HUES64 (cell line): Measurements from ENCODE around the gene LIG3.
"Not testable (repeated sequence)": the region's sequence is repeated elsewhere in the genome, so short reads cannot be mapped to it uniquely, and the experiment has no call there.

Source experiments
- H3K27ac ChIP-seq: 2 replicates; pipeline ENCODE4 v1.7.0; 2013; ENCODE audit warnings: low read depth, low read length, inconsistent platforms
- H3K27me3 ChIP-seq: 2 replicates; pipeline ENCODE4 v1.6.1; 2013; ENCODE audit warnings: mild to moderate bottlenecking, low read length; ENCODE audit not compliant: insufficient read depth
- H3K36me3 ChIP-seq: 2 replicates; pipeline ENCODE4 v1.6.1; 2013; ENCODE audit warnings: mild to moderate bottlenecking, low read length; ENCODE audit not compliant: insufficient read depth
- H3K4me1 ChIP-seq: 2 replicates; pipeline ENCODE4 v1.6.1; 2013; ENCODE audit warnings: mild to moderate bottlenecking, low read length, moderate library complexity; ENCODE audit not compliant: insufficient read depth
- H3K4me3 ChIP-seq: 2 replicates; pipeline ENCODE4 v1.5.1; 2013; ENCODE audit warnings: mild to moderate bottlenecking, low read length, moderate library complexity
- H3K9ac ChIP-seq: 2 replicates; pipeline ENCODE4 v1.6.1; 2013; ENCODE audit warnings: mild to moderate bottlenecking, low read depth, low read length
- H3K9me3 ChIP-seq: 2 replicates; pipeline ENCODE4 v1.6.1; 2013; ENCODE audit warnings: low read depth, low read length; ENCODE audit not compliant: insufficient read depth
- WGBS: fragments of 150-250, 120-280 bp; methylation state at CpG from one replicate; pipeline ENCODE4 v1.1.7; 2013; ENCODE audit warnings: missing lambda C conversion rate; 5-methylcytosine and 5-hydroxymethylcytosine counted together

Gene LIG3

DNA sequence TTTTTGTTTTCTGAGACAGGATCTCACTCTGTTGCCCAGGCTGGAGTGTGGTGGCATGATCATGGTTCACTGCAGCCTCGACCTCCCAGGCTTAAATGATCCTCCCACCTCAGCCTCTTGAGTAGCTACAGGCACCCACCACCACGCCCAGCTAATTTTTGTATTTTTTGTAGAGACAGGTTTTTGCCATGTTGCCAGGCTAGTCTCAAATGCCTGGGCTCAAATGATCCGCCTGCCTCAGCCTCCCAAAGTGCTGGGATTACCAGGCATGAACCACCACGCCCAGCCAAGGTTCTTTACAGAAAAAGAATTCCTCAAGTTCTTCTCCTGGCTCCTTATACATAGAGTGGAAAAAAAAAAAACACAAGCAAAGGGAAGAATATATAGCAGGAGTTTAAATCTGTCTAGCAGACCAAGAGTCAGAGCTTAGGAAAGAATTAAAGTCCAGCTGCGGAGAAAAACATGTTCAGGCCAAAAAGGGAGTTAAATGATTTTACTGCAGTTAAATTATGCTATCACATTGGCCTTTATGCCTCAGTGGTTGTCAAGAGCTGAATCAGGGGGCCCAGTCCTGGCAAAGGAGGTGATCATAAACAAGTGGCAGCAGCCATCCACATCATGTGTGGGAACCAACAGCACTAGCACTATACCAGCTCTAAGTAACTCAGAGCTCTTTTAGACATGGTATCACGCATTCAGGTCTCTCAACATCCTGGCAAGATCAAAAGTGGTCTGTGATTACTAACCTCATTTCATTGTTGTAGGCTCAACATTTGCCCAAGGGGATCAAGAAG is 39.3 kb downstream of the LIG3 start:
- 98% methylated on average over 6 of the region's 6 CpGs for WGBS
- Histone ChIP-seq H3K36me3 (peaks cover 8% of the 10 kb centered on the region; the same call in 1 of the 2 replicates), H3K4me1 (no peaks in the 10 kb centered on the region), H3K27ac (no peak overlapping the region), H3K9ac (no peak overlapping the region), H3K4me3 (no peak overlapping the region), H3K9me3 (no peaks in the 10 kb centered on the region), H3K27me3 (no peaks in the 10 kb centered on the region)

DNA sequence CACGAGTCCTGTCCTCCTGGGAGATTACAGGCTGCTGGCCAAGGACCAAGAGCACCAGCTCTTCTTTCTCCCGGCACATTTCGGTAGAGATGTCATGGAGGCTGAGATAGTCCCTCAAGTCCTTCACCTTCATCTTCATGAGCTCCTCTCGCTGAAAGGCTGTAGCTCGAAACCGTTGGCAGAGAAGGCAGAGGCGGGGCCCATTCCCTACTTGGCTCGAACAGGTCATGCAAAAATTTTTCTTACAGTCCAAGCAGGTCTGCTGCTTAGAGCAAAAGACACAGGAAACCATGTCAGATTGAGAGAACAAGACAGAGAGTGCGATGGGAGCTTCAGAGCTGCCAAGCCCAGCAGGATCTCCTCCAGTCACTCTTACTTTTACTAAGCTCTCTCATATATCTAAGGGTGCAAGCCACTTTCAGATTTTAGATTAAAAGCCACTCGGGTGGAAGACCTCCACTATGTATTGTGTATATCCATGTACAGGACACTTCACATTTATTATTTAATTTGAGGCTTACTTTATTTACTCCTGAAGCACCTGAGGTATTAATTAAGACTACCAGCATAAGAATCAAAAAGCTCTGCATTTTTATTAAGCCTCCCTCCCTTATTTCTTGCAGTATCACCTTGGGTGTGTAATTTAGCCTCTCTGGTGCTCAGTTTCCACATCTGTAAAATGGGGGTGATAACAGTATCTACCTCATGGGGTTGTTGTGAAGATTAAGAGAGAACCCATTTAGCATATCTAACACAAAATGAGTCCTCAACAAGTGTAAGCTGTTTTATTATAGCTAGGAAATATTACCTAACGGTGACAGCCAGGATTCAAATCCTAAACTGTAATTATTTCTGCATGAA is 41.4 kb downstream of the LIG3 start:
- 95% methylated on average over 10 of the region's 11 CpGs for WGBS
- Histone ChIP-seq H3K9ac (no peak overlapping the region), H3K27me3 (no peaks in the 10 kb centered on the region), H3K27ac (no peak overlapping the region), H3K4me1 (no peaks in the 10 kb centered on the region), H3K4me3 (no peak overlapping the region), H3K9me3 (no peaks in the 10 kb centered on the region), H3K36me3 (peaks cover 3% of the 10 kb centered on the region; the same call in 1 of the 2 replicates)

DNA sequence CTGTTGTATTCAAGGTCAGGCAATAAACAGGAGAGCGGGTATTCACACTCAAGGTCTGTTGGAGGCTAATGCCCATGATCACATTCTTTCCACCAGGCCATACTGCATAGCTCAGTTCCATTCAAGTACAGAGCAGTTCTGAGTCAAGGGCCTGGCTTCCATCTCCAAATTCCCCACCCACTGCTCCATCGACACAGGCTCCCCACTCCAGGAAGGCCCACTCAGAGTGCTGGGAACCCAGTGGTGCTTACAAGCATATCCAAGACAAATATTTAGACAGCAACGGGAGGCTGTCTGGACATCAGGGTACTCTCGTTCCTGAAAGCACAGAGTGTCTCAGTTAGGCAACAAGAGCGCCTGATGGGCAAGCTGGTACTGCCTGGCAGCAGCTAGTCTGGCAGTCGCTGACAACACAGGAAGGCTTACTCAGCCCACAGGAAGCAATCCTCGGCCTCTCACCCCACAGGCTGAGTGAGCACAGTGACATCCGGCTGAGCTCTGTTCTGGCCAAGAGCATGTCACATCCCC is 42.3 kb downstream of the LIG3 start:
- Histone ChIP-seq H3K27me3 (no peaks in the 10 kb centered on the region), H3K4me3 (no peak overlapping the region), H3K9me3 (no peaks in the 10 kb centered on the region), H3K4me1 (no peaks in the 10 kb centered on the region), H3K9ac (no peak overlapping the region), H3K27ac (no peak overlapping the region), H3K36me3 (peaks cover 3% of the 10 kb centered on the region; the same call in 1 of the 2 replicates)
- 89% methylated on average over 8 of the region's 8 CpGs for WGBS

DNA sequence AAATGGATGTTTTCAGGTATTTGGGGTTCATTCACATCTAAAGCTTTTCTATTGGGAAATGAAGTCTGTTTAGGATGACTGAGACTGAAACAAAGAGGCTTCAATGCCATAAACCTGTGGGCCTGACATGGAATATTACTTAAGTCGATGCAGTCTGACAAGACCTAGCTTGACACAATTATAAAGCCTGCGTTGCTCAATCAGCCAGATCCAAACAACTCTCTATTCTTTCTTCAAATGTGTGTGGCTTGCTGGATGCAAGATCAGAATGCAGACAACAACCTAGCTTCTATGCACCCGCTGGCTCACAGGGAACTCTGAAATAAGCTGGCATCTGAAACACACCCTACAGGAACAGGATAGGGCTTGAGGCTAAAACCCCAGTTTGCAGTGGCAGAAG is 43.2 kb downstream of the LIG3 start:
- no peak overlapping the region for H3K4me3 ChIP-seq
- H3K9ac ChIP-seq = no peak overlapping the region
- peaks cover 3% of the 10 kb centered on the region; the same call in 1 of the 2 replicates for H3K36me3 ChIP-seq
- 89% methylated on average over 3 of the region's 3 CpGs for WGBS
- H3K27ac ChIP-seq = no peak overlapping the region
- H3K27me3 ChIP-seq = no peaks in the 10 kb centered on the region
- no peaks in the 10 kb centered on the region for H3K9me3 ChIP-seq
- H3K4me1 ChIP-seq = no peaks in the 10 kb centered on the region

DNA sequence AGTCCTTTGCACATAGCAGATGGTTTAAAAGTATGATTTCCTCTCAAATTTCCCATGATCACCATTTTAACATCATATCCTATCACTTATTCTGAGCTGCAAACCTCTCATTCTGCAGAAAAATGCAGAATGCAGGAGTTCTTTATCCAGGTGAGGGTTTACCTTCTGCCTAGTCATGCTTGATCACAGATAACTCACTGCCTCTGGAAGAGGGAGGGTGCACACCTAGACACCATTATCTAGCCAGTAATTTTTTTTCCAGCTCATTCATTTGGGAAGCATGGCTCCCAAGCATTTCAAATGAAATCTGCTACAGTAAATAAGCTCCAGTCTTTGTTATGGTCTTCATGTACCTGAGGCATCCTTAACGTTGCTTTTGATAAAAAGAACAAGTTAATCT is 45.2 kb downstream of the LIG3 start:
- Histone ChIP-seq H3K4me3 (no peak overlapping the region), H3K27me3 (no peaks in the 10 kb centered on the region), H3K36me3 (peaks cover 3% of the 10 kb centered on the region; the same call in 1 of the 2 replicates), H3K9ac (no peak overlapping the region), H3K4me1 (no peaks in the 10 kb centered on the region), H3K9me3 (no peaks in the 10 kb centered on the region), H3K27ac (no peak overlapping the region)
- WGBS = 85% methylated on average over 1 of the region's 1 CpG

DNA sequence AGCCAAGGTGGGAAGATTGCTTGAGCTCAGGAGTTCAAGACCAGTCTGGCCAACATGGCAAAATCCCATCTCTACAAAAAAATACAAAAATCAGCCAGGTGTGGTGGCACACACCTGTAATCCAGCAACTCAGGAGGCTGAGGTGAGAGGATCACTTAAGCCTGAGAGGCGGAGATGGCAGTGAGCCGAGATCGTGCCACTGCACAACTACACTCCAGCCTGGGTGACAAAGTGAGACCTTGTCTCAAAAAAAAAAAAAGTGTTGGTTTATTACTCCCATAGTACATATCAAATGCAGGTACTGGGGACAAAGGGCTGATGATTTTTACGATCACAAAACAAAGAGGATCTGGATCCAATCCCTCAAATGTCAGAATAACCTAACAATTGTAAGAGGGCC is 47.8 kb downstream of the LIG3 start:
- H3K27ac ChIP-seq = not testable (repeated sequence)

DNA sequence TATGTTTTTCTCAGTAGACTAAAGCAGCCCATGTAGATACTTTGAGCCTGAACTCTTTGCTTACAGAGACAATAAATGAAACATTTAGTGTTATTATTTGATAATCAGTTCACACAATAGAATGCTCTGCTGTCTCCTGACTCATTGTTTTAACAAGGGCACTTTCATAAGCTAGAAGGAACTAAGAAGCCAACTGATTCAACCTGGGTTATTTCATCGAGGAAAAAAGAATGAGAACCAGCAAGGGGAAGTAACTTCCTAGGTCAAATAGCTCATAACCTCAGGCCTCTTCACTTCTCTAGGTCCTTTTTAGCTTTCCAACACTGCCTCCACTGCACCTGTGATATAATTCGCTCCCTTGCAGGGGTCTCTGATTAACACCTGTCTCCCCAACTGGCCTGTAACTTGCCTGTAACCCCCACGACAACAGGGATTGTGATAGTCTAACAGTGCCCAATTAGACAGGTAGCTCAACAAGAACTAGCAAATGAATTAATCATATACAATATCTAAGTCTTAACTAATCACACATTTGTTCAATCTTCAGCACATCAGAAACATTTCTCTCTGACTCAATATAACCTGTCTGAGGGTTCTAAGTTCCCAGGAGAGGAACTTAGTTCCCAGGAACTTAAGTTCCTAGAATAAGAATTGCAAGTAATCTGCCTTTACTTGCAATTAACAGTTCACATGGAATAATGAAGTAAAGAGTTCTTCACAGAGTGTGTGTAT is 48.4 kb downstream of the LIG3 start:
- 89% methylated on average over 3 of the region's 3 CpGs for WGBS
- Histone ChIP-seq H3K9ac (no peak overlapping the region), H3K36me3 (peaks cover 3% of the 10 kb centered on the region; the same call in 1 of the 2 replicates), H3K4me1 (no peaks in the 10 kb centered on the region), H3K27ac (no peak overlapping the region), H3K27me3 (no peaks in the 10 kb centered on the region), H3K4me3 (no peak overlapping the region), H3K9me3 (no peaks in the 10 kb centered on the region)

More for the DNA sequence above, 47.8 kb downstream of the LIG3 start:
- not testable (repeated sequence) for H3K4me3 ChIP-seq, H3K36me3 ChIP-seq, H3K27me3 ChIP-seq, H3K4me1 ChIP-seq, H3K9me3 ChIP-seq, H3K9ac ChIP-seq
- 95% methylated on average over 4 of the region's 4 CpGs for WGBS

DNA sequence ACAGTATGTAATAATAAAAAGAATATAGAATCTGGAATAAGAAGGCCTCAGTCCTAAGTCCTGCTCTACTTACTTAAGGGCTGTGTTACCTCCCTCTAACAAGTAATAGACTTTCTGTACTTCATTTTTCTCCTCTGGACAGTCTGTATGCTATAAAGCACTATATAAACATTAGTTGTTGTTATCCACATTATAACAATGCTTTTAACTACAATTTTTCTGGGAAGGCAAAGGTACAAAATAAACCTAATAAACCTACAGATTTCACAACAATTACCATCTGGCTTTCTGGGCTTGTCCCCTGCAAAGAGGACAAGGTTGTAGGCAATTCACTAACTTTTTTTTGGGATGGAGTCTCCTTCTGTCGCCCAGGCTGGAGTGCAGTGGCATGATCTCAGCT is 50.5 kb downstream of the LIG3 start:
- H3K9ac ChIP-seq = no peak overlapping the region
- no peak overlapping the region for H3K27ac ChIP-seq
- WGBS = 87% methylated on average over 1 of the region's 1 CpG
- H3K27me3 ChIP-seq = no peaks in the 10 kb centered on the region
- H3K4me1 ChIP-seq = no peaks in the 10 kb centered on the region
- H3K4me3 ChIP-seq = no peak overlapping the region
- no peaks in the 10 kb centered on the region for H3K9me3 ChIP-seq
- peaks cover 3% of the 10 kb centered on the region; the same call in 1 of the 2 replicates for H3K36me3 ChIP-seq

DNA sequence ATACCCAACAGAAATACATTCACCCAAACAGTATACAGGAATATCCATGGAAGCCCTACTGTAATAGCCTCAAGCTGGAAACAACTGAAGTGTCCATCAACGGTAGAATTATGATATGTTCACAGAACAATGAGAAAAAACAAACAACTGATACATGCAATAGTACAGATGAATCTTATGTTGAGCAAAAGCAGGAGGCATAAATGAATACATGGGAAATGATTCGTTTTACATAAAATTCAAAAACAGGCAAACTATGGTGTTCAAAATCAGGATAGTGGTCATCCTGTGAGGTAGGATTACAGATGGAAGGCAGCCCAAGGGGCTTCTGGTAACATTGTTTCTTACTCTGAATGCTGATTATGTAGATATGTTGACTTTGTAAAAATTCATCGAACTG is 58.1 kb downstream of the LIG3 start:
- Histone ChIP-seq H3K36me3 (no peaks in the 10 kb centered on the region), H3K9me3 (no peaks in the 10 kb centered on the region), H3K4me1 (no peaks in the 10 kb centered on the region), H3K9ac (no peak overlapping the region), H3K27me3 (no peaks in the 10 kb centered on the region), H3K27ac (no peak overlapping the region), H3K4me3 (no peak overlapping the region)
- WGBS = 93% methylated on average over 2 of the region's 3 CpGs

DNA sequence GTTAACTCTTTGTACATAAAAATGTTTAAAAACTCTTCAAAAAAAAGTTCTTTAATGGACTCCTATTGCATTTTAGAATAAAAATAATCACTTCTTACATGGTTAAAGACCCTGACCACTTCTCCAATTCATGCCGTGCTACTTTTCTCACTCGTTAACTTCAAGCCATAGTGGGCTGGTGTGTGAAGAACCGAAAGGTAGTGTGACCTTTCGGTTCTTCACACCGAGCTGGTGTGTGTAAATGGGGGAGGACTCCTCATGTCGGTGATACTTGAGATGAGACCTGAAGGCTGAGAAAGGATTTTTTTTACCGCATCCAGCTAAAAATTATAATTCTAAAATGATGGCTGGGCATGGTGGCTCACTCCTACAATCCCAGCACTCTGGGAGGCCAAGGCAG is 61.1 kb downstream of the LIG3 start:
- Histone ChIP-seq H3K27ac (no peak overlapping the region), H3K27me3 (no peaks in the 10 kb centered on the region), H3K9me3 (no peaks in the 10 kb centered on the region), H3K4me1 (no peaks in the 10 kb centered on the region), H3K9ac (no peak overlapping the region), H3K36me3 (no peaks in the 10 kb centered on the region), H3K4me3 (no peak overlapping the region)
- 95% methylated on average over 7 of the region's 7 CpGs for WGBS
